ENCODE results near the gene CLDN9.
A peak's percentile ranks its signal among the peaks of the same experiment; 100 is the strongest.

CLDN9 gene

DNA sequence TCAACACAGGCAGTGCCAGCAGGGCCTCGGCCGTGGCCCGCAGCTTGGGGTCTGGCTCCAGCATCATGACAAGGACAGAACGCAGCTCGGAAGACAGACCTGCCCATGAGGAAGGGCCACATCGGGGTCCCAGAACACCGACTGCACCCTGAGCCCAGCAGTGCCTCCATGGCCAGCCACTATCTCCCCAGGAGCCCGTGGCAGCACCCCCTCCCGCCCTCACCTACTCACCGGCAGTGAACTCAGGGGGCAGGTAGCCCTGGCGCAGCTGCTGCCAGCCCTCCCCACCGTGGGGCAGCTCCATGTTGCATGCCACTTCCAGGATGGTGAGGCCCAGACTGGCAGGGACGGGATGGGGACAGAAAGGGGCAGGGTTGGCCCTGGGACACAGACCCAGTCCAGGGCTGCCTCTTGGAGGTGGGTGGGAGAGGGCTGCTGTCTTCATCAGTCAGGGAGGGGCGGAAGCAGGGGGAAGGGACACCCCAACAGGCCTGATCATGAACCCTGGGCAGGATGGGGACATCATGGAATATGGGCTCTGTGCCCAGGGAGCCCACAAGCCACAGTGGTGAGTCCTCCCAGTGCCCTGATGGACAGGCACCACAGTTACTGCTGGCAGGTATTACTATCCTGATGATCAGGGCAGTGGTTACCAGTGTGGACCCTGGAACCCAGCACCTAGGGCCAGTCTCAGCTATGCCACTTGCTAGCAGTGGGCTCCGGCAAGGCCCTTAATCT is 38.2 kb upstream of the CLDN9 start:
- no peak for DNase-seq

DNA sequence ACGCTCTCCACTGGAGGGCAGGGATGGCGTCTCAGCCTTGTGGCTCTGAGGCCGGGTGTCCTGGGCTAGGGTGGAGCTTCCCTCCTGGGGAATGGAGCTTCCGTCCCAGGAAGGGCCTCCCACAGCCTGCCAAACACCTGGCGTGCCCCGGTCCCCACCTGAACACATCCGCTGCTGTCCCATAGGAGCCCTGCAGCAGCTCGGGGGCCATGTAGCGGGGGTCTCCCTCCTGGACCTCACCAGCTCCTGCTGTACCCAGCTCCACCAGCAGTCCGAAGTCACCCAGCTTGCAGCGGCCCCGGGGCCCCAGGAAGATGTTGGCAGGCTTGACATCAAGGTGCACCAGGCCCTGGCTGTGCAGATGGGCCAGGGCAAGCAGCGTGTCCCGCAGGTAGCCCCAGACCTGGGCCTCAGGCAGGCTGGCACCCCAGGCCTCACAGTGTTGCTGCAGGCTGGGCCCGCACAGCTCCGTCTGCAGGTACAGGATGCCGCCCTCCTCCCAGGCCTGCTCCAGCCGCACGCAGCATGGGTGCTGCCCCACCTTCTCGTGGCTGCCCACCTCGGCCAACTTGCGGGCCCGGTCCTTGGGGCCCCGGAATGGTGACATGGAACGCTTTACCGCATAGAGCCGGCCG is 37.4 kb upstream of the CLDN9 start:
- no peak for DNase-seq

DNA sequence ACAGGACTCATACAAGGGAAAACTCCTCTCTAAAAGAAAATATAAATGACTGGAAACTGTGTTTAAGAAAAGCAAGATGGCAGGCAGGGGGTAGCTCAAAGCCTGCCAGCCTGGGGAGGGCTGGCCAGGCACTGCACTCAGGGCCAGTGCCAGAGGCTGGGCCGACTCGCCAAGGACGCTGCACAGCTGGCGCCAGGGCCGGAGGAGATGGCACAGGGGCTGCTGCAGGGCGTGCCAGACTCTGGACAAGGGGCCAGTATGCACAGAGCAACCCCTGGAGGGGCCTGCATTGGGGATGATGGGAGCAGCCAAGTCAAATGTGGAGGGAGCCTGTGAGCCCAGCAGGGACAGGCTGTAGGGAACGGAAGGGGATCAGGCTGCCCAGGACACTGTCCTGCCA is 36.5 kb upstream of the CLDN9 start:
- DNase-seq: no peak

DNA sequence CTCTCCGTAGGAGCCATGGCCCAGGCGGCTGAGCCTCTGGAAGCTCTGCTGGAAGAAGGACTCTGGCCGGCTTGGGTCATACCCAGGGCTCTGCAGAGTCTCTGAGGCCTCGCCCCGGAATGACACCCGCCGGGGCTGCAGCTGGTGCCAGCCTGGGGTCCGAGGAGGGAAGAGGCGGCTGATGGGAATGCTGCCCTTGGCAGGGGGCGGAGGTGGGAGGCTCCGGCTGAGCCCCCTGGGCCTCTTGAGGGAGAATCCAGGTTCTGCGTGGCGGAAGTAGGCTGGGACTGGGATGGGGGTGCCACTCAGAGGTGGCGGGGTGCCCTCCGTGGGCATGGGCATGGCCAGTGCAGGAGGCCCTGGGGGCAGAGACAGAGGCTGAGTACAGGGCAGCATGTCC is 36.0 kb upstream of the CLDN9 start:
- no peak for DNase-seq

DNA sequence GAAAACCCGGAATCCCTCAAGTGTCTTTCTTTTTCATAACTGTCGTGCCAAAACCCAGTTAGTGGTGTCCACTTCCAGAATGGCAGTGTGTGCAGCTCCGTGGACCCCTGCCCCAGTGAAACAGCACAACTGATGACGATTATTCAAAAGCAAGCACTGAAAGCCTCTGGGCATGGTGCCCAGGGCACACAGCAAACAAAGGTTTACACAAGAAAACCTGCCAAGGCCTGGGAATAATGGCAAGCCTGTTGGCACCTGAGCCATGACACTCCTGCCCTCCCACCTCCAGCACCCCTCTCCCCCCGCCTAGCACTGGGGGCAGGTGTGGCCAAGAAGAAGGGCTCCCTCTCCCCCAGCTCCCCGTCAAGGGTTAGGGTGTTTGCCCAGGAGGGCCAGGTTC is 35.3 kb upstream of the CLDN9 start:
- DNase-seq: no peak

DNA sequence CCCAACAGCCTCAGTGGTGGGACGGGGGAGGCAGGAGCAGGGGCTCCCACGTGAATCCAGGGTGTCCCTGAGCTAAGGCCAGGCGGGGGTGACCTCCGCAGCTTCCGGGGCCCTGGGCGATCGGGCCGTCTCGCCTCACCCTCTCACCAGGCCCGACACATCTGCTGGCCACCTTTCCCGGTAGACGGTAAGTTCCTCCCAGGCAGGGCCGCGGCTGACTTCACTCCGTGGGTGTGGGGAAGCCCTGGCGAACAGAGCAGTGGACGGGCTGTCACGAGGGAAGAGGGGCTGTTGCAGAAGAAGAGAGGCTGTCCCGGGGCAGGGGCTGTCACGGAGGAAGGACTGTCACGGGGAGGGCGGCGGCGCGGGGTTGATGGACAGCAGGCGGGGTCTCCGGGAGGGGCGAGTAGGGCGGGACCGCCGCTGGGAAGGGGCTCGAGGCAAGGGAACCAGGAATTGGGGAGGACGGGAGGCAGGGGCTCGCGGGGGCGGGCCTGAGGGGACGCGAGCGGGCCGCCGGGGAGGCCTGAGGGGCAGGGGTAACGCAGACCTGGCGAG is 33.0 kb upstream of the CLDN9 start:
- DNase-seq: no peak

DNA sequence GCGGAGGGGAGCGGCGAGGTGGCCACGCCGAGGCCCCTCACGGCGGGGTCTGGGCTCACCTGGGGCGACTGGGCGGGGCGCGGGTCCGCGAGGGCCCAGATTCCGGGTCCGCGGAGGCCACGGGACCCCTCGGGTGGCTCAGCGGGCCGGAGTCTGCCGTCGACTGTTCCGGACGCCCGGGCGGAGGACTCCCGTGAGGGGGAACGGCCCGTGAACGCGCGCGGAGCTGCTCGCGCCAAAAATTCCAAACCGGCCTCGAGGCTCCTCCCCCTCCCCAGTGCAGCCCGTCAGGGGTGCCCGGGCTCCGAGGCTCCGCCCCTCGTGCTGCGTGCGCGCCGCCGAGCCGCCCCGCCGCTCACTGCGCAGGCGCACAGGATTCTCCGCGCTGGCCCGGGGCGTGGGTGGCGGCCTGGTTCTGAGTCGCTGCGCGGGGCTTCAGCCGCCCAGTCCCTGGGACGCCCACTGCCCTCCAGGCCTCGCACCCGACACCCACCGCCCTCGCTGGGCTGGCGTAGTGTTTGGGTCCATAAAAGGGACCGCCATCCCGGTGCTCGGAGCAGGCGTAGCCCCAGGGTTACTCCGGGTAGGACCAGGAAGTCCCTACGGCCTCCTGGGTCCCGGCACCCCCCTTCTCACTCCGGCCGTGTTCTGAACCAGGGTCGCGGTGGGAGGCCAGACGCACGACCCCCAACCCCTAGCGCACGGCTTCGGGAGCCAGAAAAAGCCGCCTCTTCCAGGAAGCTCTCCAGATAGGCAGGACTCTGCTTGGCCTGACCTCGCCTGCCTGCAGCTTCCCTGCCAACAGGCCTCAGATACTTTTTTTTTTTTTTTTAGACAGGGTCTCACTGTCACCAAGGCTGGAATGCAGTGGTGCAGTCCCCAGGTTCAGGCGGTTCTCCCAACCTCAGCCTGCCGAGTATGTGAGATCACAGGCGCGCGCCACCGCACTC is 32.2 kb upstream of the CLDN9 start, which contains the start of gene PKMYT1:
TSS of gene PKMYT1 (minus strand) at position 220 of the 950 bp plus-strand sequence. CDS start 789 bp downstream, outside the sequence.
- DNase-seq: peak; percentile 86

DNA sequence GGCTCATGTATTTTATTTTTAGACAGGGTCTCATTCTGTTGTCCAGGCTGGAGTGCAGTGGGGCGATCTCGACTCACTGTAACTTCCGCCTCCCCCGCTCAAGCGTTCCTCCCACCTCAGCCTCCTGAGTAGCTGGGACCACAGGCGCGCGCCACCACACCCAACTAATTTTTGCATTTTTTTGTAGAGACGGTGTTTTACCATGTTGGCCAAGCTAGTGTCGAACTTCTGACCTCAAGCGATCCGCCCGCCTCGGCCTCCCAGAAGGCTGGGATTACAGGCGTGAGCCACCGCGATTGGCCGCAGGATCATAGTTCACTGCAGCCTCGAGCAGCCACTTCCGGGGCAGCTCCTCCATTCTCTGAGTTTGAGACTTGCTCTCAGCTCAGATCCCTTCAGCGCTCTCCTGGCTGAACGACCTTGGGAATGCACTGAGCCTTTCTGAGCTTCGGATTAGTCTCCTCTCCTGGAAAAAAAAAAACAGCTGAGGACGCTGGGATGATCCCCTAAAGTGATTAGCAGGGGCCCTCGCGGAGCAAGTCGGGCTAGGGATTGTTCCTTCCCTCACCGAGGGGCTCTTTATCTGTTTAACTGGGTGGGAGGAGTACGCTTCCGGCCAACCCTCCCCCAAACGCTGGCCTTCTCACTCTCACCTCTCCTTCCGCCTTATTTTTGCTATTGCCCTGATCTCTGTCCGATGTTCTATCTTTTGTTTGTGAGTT is 31.4 kb upstream of the CLDN9 start:
- DNase-seq: no peak

DNA sequence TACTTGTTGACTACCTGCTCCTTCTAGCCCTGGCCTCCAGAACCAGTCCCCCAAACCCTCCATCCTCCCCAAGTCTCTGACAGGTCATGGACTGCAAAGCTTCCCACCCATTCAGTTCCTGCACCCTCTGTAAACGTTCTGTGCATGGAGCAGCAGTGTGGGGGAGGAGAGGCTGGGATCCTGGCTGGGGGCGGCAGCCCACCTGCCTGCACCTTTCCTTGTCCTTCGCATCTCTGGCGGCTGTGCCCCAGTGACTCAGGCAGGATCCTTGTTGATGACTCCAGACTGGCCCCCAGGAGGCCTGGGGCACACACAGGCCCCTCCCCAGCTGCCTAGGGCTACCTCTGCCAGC is 30.8 kb upstream of the CLDN9 start:
- DNase-seq: no peak

DNA sequence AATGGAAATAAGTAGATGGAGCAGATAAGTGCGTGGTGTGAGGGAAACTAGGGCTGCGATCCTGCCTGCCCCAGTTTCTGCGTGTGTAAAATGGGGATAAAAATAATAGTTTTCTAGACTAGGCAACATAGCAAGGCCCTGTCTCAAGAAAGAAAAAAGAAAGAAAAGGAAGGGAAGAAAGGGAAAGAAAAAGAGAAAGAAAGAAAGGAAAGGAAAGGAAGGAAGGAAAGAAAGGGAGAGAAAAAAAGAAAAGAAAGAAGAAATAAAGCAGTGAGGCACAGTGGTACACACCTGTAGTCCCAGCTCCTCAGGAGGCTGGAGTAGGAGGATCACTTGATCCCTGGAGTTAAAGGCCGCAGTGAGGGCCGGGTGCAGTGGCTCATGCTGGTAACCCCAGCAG is 30.3 kb upstream of the CLDN9 start:
- DNase-seq: no peak

DNA sequence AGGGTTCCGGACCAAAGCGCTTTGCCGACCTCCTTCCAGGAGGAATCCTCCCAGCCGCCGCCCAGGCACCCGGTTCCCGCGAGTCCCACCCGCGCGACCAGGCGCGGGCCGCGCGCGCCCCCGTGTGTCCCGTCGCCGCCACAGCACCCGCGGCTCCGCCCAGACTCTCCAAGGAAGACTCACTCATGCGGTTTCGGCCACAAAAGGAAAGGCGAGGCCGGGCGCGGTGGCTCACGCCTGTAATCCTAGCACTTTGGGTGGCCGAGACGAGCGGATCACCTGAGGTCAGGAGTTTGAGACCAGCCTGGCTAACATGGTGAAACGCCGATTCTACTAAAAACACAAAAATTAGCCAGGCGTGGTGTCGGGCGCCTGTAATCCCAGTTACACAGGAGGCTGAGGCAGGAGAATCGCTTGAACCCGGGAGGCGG is 29.0 kb upstream of the CLDN9 start:
- DNase-seq: peak; percentile 24

DNA sequence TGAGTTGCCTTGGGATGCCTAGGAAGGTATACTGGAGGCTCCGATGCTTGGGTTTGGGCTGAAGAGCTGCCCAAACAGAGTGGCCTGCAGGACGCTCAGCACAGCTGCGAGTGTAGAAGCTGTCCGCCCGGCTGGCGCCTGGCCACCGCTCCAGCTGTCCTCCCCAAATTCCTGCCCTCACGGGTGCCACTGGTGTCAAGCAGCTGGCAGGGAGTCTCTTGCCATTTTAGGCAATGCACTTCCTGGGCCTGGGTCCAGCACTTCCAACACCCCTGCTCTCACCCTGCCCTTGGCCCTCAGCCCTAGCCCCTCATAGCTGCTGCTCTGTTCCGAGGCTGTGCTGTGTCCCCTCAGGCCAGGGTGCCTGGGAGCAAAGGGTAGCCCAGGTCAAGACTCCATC is 27.3 kb upstream of the CLDN9 start:
- DNase-seq: no peak

DNA sequence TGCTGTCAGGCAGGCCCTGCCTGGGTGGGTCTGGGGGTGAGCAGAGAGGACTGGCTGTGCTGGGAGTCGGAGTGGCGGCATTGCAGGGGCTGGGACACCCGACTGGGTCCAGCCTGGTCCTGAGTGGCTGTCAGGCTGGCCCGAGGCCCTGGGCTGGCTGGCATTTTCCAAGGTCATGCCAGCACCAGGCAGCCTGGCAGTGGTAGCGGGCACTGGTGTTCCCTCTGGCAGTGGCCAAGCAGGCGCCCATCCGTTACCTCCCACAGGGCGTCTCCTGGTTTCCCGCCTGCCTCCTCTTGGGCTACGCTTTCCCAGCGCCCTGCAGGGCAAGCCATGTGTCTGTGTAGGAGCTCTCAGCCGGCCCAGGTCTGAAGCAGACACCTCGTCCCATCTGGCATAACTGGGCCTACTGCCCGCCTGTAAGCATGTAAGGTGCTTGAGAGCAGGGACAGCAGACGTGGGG is 26.8 kb upstream of the CLDN9 start:
- DNase-seq: no peak

DNA sequence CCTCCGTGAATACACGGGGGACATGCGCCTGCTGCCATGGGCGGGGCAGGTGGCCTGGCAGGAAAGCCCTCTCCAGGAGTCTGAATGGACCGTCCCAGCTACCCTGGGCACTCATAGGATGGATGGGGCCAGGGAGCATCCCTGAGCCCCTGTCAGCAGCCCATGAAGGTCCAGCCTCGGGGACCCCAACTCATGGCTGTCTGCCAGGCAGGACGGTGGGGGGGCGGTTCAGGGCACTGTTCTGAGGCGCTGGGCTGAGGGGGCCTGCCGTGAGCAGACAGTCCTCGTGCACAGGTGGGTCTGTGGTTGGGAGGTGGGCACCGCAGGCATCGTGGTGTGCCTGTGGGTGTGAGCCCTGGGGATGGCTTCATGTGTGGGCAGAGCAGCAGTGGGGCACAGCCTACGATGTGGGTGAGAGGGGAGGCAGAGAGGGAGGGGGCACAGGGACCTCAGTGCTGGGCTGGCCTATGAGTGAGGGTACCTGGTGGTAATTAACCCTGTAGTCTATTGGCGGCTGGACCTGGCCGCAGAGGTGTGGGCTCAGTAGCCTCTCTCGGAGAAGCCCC is 26.0 kb upstream of the CLDN9 start:
- no peak for DNase-seq

DNA sequence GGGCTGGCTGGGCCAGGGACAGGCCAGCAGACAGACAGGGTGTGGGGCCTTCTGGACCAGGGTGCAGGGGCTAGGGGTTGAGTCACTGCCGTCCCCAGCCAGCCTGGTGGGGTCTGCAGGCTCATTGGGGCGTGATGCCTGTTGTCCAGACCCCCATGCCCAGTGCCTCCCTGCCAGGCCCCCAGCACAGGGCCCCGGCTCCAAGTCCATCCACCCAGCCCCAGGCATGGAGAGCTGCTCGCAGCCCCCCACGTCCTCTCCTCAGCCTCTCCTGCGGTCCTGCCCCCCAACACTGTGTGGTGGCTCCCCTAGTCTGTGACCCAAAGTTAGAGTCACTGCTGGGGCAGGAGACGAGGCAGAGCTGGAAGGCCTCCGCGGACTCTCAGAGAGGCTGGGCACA is 25.4 kb upstream of the CLDN9 start:
- DNase-seq: no peak

DNA sequence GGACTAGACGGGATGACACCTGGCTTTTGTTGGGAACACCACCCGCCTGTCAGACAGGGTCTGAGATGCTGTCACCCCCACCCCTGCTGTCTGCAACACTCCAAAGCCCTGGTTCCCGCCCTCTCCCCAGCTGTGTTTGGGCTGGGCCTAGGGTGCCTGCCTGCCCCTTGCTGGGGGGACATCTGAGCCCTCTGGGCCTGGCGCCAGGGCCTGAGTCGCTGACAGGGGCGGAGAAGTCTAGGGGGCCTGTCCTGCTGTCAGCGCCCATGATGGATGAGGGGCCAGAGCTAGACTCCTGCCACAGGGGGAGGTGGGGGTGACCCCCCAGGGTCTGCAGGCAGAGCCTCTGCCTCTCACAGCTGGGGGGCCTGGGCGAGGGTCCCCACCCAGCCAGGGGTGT is 24.9 kb upstream of the CLDN9 start:
- no peak for DNase-seq

DNA sequence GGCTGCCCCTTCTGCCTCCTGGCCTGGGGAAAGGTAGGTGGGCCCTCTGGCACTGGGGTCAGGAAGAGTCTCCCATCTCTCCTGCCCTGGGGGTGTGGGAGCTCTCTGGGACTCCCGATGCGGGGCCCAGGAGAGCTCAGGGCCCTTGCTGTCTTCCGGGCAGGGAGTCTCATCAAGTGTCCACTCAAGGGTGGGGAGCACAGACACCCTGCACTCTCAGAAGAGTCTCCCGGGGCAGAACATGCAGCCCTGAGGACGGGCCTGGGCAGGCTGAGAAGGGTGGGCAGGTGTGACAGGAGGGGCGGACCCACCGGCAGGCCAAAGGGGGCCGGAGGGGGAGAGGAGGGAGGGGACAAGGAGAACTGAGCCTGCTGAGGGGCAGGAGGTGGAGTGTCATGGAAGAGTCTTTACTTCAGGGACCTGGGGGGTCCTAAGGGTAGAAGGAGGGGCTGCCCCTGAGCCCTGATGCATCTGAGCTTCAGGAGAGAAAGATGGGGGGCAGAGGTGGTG is 24.1 kb upstream of the CLDN9 start:
- DNase-seq: no peak

DNA sequence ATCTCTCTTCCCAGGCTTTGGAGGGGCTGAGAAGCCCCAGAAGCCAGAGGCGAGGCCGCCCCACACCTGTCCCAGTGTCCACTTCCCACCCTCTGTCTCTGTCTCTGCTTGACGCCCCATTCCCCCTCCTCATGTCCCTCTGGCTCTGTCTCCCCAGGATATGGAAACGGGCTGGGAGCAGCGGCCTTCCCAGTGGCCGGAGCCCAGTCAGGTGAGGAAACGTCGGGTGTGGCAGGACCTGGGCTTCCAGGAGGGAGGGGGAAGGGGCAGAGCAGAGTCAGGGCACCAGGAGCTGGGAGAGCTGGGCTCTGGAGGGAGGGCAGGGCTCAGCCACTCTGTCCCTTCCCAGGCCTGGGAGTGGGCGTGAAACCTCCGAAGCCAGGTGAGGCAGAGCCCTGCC is 21.8 kb upstream of the CLDN9 start:
- DNase-seq: no peak

DNA sequence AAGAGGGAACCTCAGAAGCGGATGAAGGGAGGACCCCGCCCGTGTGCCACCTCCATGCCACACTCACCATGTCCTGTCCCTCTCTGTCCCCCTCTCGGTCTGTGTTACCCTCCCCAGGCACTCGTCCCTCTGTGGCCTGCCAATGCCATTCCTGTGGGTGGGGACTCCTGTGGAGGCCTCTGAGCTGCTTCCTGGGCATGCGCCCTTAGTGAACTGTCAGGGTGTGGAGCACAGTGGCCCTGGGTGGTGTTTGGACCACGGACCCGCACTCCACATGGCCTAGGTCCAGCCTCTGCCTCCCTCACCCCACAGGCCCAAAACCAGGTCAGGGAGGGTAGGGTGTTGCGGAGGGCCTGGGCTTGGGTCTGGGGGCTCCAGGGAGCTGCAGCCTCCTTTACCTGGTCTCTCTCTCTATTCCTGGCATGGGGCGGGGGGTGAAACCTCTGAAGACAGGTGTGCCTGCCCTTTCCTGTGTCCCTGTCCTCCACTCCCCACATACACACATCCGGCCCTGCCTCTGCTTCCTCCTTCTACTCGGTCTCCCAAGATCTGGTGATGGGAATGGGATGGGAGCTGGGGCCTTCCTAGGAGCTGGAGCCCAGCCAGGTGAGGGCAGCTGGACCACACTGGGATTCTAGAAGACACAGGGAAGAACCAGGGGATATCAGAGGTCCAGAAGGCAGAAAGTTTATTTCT is 21.0 kb upstream of the CLDN9 start:
- DNase-seq: no peak

DNA sequence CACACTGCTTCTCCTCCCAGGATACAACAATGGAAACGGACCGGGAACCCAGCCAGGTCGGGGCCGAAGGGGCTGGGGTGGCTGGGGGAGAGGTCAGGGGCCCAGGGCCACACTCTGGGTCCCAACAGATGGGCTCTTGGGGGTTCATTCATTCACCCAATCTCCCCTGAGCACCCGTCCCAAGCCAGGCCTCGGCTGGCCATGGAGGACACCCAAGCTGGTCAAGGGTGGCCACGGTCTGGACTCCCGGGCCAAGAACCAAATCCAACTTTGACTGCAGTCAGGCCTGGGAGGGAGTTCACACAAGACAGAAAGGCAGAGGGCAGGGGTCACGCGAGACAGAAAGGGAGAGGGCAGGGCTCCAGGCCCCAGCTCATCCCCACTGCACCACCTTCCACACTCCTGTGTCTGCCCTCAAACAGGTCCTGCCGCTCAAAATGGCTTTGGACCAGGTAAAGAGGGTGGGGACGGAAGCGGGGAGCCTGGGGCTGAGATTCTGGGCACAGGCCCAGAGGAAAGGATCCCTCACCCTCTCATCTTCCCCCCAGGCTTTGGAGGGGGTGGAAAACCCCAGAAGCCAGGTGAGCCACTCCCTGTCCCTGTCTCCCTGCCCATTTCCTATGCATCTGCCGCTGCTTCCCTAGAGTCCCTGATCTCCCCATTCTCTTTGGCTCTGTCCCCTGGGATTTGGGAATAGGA is 20.2 kb upstream of the CLDN9 start:
- DNase-seq: no peak

DNA sequence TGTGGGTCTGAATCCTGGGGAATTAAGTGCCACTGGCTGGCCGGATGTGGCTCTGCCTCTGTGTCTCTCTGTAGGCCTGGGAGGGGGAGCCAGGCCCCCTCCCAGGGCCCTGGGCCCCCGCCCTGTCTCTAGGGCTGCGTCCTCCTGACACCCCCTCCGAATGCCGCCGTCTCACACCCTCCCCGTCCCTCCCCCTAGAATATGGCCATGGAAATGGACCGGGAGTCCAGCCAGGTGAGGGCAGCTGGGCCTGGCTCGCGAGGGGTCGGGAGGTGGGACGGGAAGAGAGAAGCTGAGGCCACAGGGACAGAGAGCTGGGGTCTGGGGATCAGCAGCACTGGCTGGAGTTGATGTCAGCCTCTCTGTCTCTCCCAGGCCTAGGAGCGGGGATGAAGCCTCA is 16.4 kb upstream of the CLDN9 start:
- no peak for DNase-seq
